HG03196 (cell line): ENCODE data around the gene SORBS1.

Experiments used
- ATAC-seq: cut with Tn5 transposase; IDR thresholded peaks from one replicate; pipeline ENCODE4 v1.9.1; 2021; ENCODE audit not compliant: unreplicated experiment

The SORBS1 gene

GRCh38 chr10:95542330-95542729 lies 18.8 kb downstream of the SORBS1 start:
- no peak for ATAC-seq

GRCh38 chr10:95540514-95541052 lies 20.6 kb downstream of the SORBS1 start:
- ATAC-seq, result no peak

GRCh38 chr10:95539560-95540284 lies 21.4 kb downstream of the SORBS1 start:
- ATAC-seq, result no peak

- ATAC-seq, result no peak
Observed at GRCh38 chr10:95538412-95538811, 22.8 kb downstream of the SORBS1 start.

GRCh38 chr10:95537542-95537927 lies 23.6 kb downstream of the SORBS1 start:
- ATAC-seq, result no peak

- ATAC-seq, result no peak
Observed at GRCh38 chr10:95536894-95537541, 24.2 kb downstream of the SORBS1 start.

- ATAC-seq, result no peak
Observed at GRCh38 chr10:95536017-95536416, 25.2 kb downstream of the SORBS1 start.

- ATAC-seq, result no peak
Observed at GRCh38 chr10:95535526-95535925, 25.6 kb downstream of the SORBS1 start.

GRCh38 chr10:95533590-95533989 lies 27.6 kb downstream of the SORBS1 start:
- ATAC-seq, result no peak

- ATAC-seq, result no peak
Observed at GRCh38 chr10:95532536-95532935, 28.6 kb downstream of the SORBS1 start.

GRCh38 chr10:95531994-95532399 lies 29.2 kb downstream of the SORBS1 start:
- ATAC-seq, result no peak

- ATAC-seq, result no peak
Observed at GRCh38 chr10:95531058-95531809, 29.9 kb downstream of the SORBS1 start.

GRCh38 chr10:95530561-95530960 lies 30.6 kb downstream of the SORBS1 start:
- no peak for ATAC-seq

- ATAC-seq, result no peak
Observed at GRCh38 chr10:95530029-95530428, 31.1 kb downstream of the SORBS1 start.

- no peak for ATAC-seq
Observed at GRCh38 chr10:95526044-95526443, 35.1 kb downstream of the SORBS1 start.

GRCh38 chr10:95525033-95525418 lies 36.1 kb downstream of the SORBS1 start:
- ATAC-seq, result no peak

- no peak for ATAC-seq
Observed at GRCh38 chr10:95524358-95525032, 36.7 kb downstream of the SORBS1 start.

GRCh38 chr10:95522117-95522516 lies 39.1 kb downstream of the SORBS1 start:
- ATAC-seq, result no peak

- ATAC-seq, result no peak
Observed at GRCh38 chr10:95520617-95521016, 40.6 kb downstream of the SORBS1 start.

GRCh38 chr10:95518455-95519452 lies 42.4 kb downstream of the SORBS1 start:
- ATAC-seq, result no peak
